OCI-LY7 (cell line): ENCODE data around the gene MYL5.

Experiments used
- EZH2phosphoT487 ChIP-seq: fragments of 200-600 bp; sonication (generic); IDR thresholded peaks from 2 replicates; pipeline ENCODE4 v1.6.1; 2018; ENCODE audit warnings: low read depth, borderline replicate concordance, mild to moderate bottlenecking, mixed run types, antibody characterized with exemption, low read length, moderate library complexity, mixed read lengths
- TF ChIP-seq, protein P1 (sequence below): fragments of 200-600 bp; sonication (generic); conservative IDR thresholded peaks from 2 replicates; pipeline ENCODE4 v1.5.1; 2014; ENCODE audit warnings: mild to moderate bottlenecking, antibody characterized with exemption, low read length, moderate library complexity, mixed read lengths

DNA sequence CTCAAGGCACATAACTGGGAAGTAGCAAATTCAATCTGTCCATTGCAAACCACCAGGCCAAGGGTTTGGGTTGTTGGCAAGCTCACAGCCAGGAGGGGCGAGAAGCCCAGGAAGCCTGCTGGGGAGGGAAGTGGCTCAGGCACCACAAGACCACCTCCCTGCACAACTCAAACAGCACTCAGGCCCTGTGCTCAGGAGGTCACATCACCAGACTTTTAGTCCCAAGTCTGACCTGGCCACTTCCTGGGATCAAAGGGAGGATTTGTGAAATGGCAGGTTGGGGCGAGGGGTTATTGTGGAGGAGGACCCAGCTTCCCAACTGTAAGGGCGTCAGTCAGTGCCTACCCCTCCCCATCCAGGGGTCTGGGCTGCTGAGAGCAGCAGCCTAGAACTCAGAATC is 2.6 kb upstream of the MYL5 start:
- TF ChIP-seq, protein P1, sequence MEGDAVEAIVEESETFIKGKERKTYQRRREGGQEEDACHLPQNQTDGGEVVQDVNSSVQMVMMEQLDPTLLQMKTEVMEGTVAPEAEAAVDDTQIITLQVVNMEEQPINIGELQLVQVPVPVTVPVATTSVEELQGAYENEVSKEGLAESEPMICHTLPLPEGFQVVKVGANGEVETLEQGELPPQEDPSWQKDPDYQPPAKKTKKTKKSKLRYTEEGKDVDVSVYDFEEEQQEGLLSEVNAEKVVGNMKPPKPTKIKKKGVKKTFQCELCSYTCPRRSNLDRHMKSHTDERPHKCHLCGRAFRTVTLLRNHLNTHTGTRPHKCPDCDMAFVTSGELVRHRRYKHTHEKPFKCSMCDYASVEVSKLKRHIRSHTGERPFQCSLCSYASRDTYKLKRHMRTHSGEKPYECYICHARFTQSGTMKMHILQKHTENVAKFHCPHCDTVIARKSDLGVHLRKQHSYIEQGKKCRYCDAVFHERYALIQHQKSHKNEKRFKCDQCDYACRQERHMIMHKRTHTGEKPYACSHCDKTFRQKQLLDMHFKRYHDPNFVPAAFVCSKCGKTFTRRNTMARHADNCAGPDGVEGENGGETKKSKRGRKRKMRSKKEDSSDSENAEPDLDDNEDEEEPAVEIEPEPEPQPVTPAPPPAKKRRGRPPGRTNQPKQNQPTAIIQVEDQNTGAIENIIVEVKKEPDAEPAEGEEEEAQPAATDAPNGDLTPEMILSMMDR, result no peak
- TF ChIP-seq EZH2phosphoT487, result no peak
